ENCODE results near the gene INKA2. TPM values are rescaled to one million over a fixed set of nuclear protein-coding genes. Genes with fewer than 3 reads are reported as not detected.
A peak's percentile ranks its signal among the peaks of the same experiment; 100 is the strongest.

Gene INKA2
- total RNA-seq, 1 experiment from 2014 or later: 12.3 TPM

DNA sequence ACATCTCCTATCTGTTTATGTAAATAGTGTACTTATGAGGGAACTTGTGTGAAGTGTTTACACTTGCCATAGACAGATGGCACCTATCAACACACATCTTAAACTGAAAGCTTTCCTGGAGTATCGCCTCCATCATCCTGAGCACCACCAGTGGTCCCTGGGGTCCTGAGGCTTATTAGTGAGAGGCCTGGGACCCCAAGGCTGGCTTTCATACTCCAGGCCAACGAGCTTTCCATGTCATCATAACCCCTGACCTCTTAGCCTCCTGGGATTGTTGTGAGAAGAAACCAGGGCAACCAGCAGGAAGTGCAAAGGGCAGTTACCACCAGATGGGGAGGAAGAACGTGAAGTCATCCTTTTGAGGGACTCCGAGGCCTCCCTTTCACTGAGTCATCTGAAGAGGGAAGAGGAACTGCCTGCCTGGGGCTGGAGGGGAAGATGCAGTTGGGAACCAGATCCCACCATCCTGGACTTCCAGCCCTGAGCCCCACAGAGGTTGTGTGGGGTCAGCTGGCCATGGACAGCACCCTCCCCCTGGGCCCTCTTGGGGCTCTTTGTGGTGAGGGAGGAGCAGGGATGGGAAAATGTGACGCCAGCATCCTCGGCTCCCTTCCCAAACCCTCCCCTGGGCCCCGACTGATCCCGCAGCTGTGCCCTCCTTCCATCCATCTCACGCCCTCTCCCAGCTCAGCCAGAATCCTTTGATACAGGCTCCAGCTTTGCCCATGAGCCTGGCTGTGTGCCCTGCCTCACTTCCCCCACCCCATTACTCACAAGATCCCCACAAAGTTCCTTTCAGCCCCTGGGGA is 5.8 kb downstream of the INKA2 start:
- WGBS (ENCODE audit: extremely low coverage, insufficient read length, low lambda C conversion rate): no CpG with 5 or more reads among the region's 9 CpGs
- H3K36me3 Mint-ChIP-seq (ENCODE audit: insufficient read depth in 1 of 3, low read depth in 3 of 3): no peaks in the 10 kb centered on the region; a peak in 1 of 7 replicates

More for the DNA sequence above, 5.8 kb downstream of the INKA2 start:
- no peak overlapping the region for H3K14ac ChIP-seq (ENCODE audit: insufficient read depth, low read length)
- Mint-ChIP-seq H3K9me3 (no peaks in the 10 kb centered on the region), H3K27me3 (ENCODE audit: low read depth) (peaks cover 2% of the 10 kb centered on the region; the same call in 1 of the 2 replicates), H3K4me1 (peaks cover 13 to 19% of the 10 kb centered on the region in 2 experiments), H3K27ac (peak overlapping the region in 2 of 3 experiments; percentile 27 to 96; a peak in 1 of 7 replicates), H3K4me3 (no peak overlapping the region)
- H4K5ac ChIP-seq (ENCODE audit: insufficient read length, low read depth, low read length): no peak overlapping the region
- no peaks in the 10 kb centered on the region for H4K20me1 ChIP-seq (ENCODE audit: control insufficient read depth, insufficient read depth, insufficient read length)
- no peak overlapping the region for H4K8ac ChIP-seq (replicated peaks; ENCODE audit: insufficient read length, low read depth, low read length)
- DNase-seq: no peak
- H3K23ac ChIP-seq (ENCODE audit: insufficient read length, low read depth, low read length): no peak overlapping the region
- H3K9ac ChIP-seq (ENCODE audit: extremely low read depth, insufficient read length, low read length): no peak overlapping the region
- H3K79me2 ChIP-seq (ENCODE audit: insufficient read depth, low read length): no peaks in the 10 kb centered on the region; the same call in 1 of the 2 replicates
- H3K23me2 ChIP-seq (ENCODE audit: insufficient read length, low read depth, low read length, poor library complexity, severe bottlenecking): peaks cover 10% of the 10 kb centered on the region
- H2BK120ac ChIP-seq (ENCODE audit: low read depth, low read length, poor library complexity, severe bottlenecking): no peak overlapping the region
- H3K56ac ChIP-seq (ENCODE audit: insufficient read length, low read depth, low read length): no peak overlapping the region
- H3T11ph ChIP-seq (ENCODE audit: low read length): no peak overlapping the region
- H3K27ac ChIP-seq (ENCODE audit: insufficient read length, low read depth, low read length): no peak overlapping the region
- no peak overlapping the region for H2AK5ac ChIP-seq (ENCODE audit: insufficient read length, low read length)
- no peaks in the 10 kb centered on the region for H3K9me3 ChIP-seq (ENCODE audit: control insufficient read depth, low read depth, low read length)
- H3K4ac ChIP-seq (ENCODE audit: low read depth, low read length): no peak overlapping the region
- peaks cover 2% of the 10 kb centered on the region for H3K79me1 ChIP-seq (ENCODE audit: insufficient read depth, low read depth, low read length, poor library complexity, severe bottlenecking)
- H2AFZ ChIP-seq (ENCODE audit: low read length): no peak overlapping the region
- H2BK15ac ChIP-seq (ENCODE audit: low read depth, low read length): no peak overlapping the region
- TF ChIP-seq, protein P1, sequence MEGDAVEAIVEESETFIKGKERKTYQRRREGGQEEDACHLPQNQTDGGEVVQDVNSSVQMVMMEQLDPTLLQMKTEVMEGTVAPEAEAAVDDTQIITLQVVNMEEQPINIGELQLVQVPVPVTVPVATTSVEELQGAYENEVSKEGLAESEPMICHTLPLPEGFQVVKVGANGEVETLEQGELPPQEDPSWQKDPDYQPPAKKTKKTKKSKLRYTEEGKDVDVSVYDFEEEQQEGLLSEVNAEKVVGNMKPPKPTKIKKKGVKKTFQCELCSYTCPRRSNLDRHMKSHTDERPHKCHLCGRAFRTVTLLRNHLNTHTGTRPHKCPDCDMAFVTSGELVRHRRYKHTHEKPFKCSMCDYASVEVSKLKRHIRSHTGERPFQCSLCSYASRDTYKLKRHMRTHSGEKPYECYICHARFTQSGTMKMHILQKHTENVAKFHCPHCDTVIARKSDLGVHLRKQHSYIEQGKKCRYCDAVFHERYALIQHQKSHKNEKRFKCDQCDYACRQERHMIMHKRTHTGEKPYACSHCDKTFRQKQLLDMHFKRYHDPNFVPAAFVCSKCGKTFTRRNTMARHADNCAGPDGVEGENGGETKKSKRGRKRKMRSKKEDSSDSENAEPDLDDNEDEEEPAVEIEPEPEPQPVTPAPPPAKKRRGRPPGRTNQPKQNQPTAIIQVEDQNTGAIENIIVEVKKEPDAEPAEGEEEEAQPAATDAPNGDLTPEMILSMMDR (conservative IDR thresholded peaks at IDR 0.05): no peak
- H4K91ac ChIP-seq (ENCODE audit: insufficient read length, low read depth, low read length): no peak overlapping the region
- H2BK5ac ChIP-seq (ENCODE audit: insufficient read length, low read length): no peak overlapping the region
- no peak overlapping the region for H3K18ac ChIP-seq (ENCODE audit: insufficient read length, low read depth, low read length)
- H2BK12ac ChIP-seq (ENCODE audit: insufficient read length, low read depth, low read length): no peak overlapping the region
- H2BK20ac ChIP-seq (ENCODE audit: low read depth, low read length, poor library complexity, severe bottlenecking): no peak overlapping the region
- H3K4me1 ChIP-seq (ENCODE audit: insufficient read depth, low read length): peaks cover 20% of the 10 kb centered on the region
- H3K27me3 ChIP-seq (ENCODE audit: insufficient read depth, low read length): no peaks in the 10 kb centered on the region
- H3K4me2 ChIP-seq (ENCODE audit: insufficient read depth, insufficient read length, low read length): no peak overlapping the region
